H1 (cell line): ENCODE results near the gene RBM20. TPM values are rescaled to one million over a fixed set of nuclear protein-coding genes. Genes with fewer than 3 reads are reported as not detected.

Source experiments
- ASH2L ChIP-seq: fragments of 200-600, 300-600 bp; sonication (generic); IDR thresholded peaks from one replicate; pipeline ENCODE4 v1.7.1; 2017; ENCODE audit warnings: low read length
- EGR1 ChIP-seq: IDR thresholded peaks from 2 replicates; pipeline ENCODE4 v1.6.1; 2011; ENCODE audit warnings: low read depth, low read length, borderline replicate concordance
- polyA plus RNA-seq, 7 experiments: library from polyadenylated mRNA; depleted of rRNA in 3 of 7; stranded (reverse) in 5 of 7; unstranded in 2 of 7; fragments of >200 nt in 5 of 7; fragments of 200-250 nt in 2 of 7; gene quantifications; 1 replicate in 5 of 7; 2 replicates in 1 of 7; 4 replicates in 1 of 7; pipeline versions ENCODE4 v1.2.1 to v1.2.3, GENCODE V29; 2011 to 2013; ENCODE audit warnings: missing spikeins in 2 of 7, mixed read lengths in 2 of 7
- total RNA-seq: library from RNA; stranded (reverse); fragmentation: NEBNext Ultra II Directional; extraction: Animal tissue kit (Norgen Biotek cat#: 25700); gene quantifications from 2 replicates; pipeline ENCODE4 v1.2.1, GENCODE V29; 2021

Gene RBM20
- total and polyA plus RNA-seq, 2 of the 8 experiments (the other 6 are each of a cell fraction or from before 2014, with no cell fraction given) = 0.05 to 0.63 TPM

DNA sequence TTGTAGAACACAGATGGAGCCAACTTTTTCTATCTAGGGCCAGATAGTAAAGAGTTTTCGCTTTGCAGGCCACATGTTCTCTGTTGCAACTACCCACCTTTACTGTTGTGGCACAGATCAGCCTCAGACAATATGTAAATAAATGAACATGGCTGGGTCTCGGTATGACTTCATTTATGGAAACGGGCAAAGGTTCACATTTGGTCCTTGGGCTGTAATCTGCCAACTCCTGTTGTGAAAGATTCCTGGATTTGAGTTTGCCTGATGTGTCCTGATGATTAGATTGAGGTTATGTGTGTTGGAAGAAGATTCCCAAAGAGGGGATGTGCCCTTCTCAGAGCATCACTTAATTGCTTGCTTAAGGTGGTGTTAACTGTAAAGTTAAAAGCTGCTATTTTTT, 38.2 kb downstream of the RBM20 start (continued):
- TF ChIP-seq EGR1 = no peak
- no peak for TF ChIP-seq ASH2L
